GM08714 (cell line): ENCODE results near the gene ATXN7.

Experiments used
- H3K4me3 ChIP-seq: fragments of 200-500 bp; sonication (Bioruptor generic); 2 replicates; pipeline ENCODE4 v1.5.1; 2014; ENCODE audit warnings: mild to moderate bottlenecking, low read length, inconsistent platforms
- ZNF274 ChIP-seq: IDR thresholded peaks from 2 replicates; pipeline ENCODE4 v1.6.1; 2012; ENCODE audit warnings: mild to moderate bottlenecking, low read depth, low read length

Gene ATXN7

GRCh38 chr3:63874769-63875168, 11.1 kb downstream of the ATXN7 start:
- no peak overlapping the region for H3K4me3 ChIP-seq
- no peak for TF ChIP-seq ZNF274

DNA sequence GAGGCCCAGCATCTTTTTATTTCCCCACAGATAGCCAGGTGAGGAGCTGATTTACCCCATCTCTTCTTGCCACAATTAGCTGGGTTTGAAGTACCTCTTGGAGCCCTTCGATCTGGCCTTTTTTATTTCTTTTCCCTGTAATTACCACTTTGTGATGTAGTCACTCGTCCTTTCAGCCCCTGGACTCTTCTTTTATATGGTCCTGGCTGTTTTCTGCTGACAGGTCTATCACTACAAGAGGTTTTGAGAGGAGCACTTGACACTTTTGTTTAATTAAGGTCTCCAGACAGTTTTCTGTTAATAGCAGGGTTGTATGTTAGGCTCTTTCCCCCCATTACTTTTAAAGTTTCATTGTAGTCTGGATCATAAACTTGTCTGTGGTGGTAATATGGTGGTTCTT, 11.8 kb downstream of the ATXN7 start:
- no peak overlapping the region for H3K4me3 ChIP-seq
- TF ChIP-seq ZNF274: no peak

DNA sequence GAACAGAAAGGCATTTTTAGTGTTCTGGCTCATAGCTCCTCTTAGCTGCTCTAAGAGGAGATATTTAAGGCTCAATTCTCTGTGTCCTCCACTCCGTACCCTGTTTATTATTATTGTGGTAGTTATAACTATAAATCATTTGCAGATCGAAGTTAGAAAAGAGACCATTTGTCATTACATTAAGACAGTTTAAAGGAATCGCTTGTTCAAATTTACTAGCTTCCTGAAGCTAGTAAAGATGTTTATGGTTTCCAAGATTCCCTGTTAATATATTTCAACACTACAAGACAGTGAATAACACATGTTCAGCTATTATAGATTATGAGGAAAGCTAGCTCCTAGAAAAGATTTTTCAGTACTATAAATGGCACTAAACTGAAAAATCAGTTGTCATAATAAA, 12.6 kb downstream of the ATXN7 start:
- TF ChIP-seq ZNF274: no peak
- no peak overlapping the region for H3K4me3 ChIP-seq

- no peak for TF ChIP-seq ZNF274
- H3K4me3 ChIP-seq: no peak overlapping the region
These were observed 14.2 kb downstream of the ATXN7 start for GRCh38 chr3:63877737-63878393.

DNA sequence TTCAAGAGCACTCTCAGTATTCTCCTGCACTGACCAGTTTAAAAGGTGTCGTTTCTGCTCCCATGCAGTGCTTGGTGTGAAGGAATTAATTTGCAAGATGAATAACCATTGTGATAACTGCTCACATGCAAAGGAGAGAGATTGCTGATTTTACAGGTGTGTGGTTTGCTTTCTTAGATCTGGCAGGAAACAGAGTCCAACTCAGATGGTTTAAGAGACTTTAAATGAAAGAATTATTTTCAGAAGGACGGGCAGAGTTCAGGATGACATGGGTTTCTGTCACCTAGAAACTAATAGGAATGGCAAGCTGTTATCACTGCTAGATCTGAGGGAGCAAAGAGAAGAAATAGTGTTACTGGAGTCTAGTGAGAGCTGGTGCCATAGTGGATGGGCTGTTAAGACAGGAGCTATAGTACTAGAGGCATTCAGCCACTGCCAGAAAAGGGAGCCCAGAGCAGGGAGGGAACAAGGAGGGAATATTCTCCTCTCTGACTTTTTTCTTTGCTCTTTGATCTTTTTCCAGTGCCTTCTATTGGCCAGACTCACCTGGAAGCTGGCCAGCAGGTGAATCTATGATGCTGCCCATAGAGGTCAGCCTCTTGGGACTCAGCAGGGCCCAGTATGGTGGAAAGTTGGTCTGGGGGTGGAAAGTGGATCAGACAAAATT, 14.9 kb downstream of the ATXN7 start:
- no peak for TF ChIP-seq ZNF274
- no peak overlapping the region for H3K4me3 ChIP-seq

GRCh38 chr3:63880653-63881052, 17.0 kb downstream of the ATXN7 start:
- TF ChIP-seq ZNF274: no peak
- no peak overlapping the region for H3K4me3 ChIP-seq

DNA sequence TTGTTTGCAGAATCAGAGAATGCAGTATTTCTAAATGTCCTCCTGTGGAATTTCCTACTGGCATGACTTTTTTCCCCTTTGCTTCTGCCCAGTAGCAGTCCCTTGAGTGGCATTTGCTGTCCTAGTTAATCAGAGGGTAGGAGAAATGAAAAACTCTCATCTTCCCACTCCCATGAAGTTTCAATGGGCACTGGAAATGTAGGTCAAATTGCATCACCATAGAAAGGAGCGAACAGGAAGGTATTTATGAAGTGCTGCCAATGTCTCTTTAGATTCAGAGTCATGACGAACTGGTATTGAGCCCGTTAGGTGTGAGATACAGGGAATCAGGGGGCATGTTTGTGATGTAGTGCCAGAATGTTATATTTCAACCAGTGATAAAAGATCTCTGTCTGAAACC, 23.2 kb downstream of the ATXN7 start:
- H3K4me3 ChIP-seq: no peak overlapping the region
- TF ChIP-seq ZNF274: no peak

- no peak for TF ChIP-seq ZNF274
- no peak overlapping the region for H3K4me3 ChIP-seq
These were observed 27.9 kb downstream of the ATXN7 start for GRCh38 chr3:63891518-63891917.

GRCh38 chr3:63892773-63893352, 29.2 kb downstream of the ATXN7 start:
- TF ChIP-seq ZNF274: no peak
- H3K4me3 ChIP-seq: no peak overlapping the region

DNA sequence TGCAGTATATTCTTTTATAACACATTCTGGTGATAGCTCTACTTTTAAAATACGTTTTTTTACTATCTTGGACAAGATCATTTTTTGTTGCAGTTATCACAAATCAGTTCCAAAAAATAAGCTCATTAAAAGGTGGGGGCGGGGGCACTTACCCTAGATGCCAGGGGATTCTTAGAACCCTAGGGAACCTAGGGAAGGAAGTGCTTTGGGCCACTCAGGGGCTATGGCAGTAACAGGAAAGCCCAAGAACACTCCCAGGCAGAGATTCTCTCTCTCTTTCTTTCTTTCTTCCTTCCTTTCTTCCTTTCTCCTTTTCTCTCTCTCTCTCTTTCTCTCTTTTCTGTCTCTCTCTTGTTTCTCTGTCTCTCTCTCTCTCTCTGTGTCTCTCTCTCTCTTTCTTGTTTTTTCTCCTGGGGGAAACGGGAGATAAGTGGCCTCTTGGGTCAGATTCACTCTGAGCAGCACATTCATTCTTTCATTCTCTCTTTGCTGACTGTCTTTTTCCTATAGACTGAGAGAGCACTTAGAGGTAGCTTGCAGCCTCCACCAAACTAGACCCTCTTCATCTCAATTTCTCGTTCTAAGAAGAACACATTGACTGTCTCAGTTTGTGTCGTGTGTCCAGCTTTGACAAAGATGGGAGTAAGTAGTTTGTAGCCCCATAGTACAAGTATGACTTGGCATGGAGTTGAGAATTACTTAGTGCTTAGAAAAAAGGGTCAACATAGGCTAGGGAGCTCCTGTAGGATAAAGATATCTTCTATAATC, 31.9 kb downstream of the ATXN7 start:
- no peak overlapping the region for H3K4me3 ChIP-seq

DNA sequence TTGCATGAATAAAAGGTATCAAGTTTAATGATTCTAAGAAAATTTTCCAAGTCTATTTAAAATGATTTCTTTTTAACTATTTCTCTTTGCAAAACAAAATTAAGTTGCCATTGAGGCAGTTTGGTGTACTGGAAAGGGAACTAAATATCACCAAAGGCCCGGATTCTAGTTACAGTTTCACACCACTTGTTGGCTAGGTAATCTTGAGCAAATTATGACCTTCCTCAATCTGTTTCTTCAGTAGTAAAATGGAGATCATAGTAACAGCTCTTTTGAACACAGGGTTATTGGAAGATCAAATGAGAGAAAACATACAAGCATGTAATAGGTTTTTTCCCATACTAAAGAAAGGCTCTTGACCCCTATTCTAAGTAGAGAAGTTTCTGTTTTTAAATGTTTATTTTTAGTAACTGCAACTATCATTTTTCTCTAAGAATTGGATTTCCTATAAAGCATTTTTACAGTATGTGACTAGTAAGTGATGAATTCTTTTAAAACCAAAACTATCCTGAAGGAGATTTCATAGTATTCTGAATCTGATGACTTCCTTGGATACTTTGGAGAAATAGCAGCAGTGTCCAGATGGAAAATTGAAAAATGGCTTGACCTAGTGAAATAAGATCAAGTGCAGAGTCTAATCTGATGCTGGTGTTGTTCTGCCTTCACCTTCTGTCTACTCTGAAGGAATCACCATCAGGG, 32.8 kb downstream of the ATXN7 start:
- no peak overlapping the region for H3K4me3 ChIP-seq
- no peak for TF ChIP-seq ZNF274

More for the DNA sequence above, 31.9 kb downstream of the ATXN7 start:
- TF ChIP-seq ZNF274: no peak

- H3K4me3 ChIP-seq: no peak overlapping the region
- TF ChIP-seq ZNF274: no peak
These were observed 36.3 kb downstream of the ATXN7 start for GRCh38 chr3:63900010-63900409.

DNA sequence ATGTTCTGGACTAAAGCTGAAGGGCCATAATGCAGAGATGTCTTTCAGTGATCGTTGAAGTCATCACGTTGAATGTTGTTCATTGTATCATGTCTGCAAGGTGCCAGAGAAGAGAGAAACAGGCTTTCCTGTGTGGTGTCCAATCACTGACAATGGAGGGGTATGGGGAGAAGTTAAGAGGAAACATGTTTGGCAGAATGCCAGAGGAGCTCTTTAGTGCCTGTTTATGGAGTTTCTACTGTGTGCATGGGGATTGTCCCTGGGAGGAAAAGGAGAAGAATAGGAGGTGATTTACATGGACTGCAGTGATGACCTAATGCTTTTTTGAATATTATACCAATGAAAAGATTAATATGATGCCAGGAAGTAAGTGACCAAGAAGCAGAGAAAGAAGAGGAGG, 36.8 kb downstream of the ATXN7 start:
- no peak overlapping the region for H3K4me3 ChIP-seq
- no peak for TF ChIP-seq ZNF274
